ENCODE results near the gene CUX1.

DNA sequence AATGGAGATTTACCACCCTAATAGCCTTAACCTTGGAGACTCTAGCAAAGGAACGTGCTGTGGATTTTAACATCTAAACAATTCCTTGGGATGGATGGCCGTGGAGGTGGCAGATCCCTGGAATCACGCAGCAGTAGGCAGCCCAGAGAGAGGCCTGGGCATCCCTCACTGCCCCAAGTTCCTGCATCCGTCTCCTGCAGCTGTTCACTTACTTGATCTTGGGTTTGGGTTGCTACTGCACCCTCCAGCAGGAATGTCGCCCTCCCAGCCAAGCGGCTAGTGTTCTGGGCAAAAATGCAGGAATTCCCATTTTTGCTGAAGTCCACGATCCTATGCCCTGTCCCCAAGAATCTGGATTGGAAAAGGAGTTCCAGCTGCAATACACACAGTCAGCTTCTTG lies 302.5 kb downstream of the CUX1 start:
- TF ChIP-seq CTCF (IDR thresholded peaks at IDR 0.05; ENCODE audit: insufficient read depth, low read depth, low read length) (no peak), EZH2 (IDR thresholded peaks at IDR 0.05; ENCODE audit: insufficient read depth, low read length) (no peak)

Data from astrocyte (in vitro differentiated cells and primary cell).